GM18868 (cell line): ENCODE data around the gene CTBS.
A peak's percentile ranks its signal among the peaks of the same experiment; 100 is the strongest.

Experiments
- ATAC-seq: cut with Tn5 transposase; IDR thresholded peaks from one replicate; pipeline ENCODE4 v1.9.1; 2021; ENCODE audit warnings: mild to moderate bottlenecking, moderate library complexity; ENCODE audit not compliant: unreplicated experiment

The CTBS gene

DNA sequence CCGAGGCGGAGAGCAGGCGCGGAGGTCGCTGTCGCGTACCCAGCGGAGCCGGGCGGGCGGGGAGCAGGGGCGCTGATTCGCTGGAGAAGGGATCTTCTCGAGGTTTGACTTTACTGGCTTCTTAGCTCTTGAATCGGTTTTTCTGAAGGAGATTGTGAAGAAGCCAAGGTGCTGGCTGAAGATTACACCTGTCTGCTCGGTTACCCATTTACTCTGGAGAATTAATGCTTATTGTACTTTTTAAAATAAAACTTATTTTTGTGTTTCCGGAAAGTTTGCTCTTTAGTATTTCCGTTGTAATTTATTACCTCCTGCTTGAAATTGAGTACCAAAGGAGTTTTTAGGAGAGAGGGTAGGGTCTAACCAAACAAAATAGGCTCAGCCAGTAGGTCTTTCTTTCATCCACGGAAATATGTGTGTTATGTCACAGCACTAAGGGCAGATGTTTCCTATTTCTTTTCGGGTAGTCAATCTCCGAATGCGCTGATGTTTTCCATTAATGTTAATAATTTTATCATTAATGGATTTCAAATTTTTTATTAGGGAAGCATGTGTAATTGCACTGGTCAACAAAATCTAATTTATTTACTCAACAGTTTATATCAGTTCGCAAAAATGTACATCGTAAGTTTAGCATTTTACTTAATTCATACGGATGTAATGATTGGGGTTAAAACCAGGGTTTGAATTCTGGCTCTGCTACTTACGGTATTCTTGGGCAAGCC lies 67.3 kb downstream of the CTBS start:
- ATAC-seq = no peak

DNA sequence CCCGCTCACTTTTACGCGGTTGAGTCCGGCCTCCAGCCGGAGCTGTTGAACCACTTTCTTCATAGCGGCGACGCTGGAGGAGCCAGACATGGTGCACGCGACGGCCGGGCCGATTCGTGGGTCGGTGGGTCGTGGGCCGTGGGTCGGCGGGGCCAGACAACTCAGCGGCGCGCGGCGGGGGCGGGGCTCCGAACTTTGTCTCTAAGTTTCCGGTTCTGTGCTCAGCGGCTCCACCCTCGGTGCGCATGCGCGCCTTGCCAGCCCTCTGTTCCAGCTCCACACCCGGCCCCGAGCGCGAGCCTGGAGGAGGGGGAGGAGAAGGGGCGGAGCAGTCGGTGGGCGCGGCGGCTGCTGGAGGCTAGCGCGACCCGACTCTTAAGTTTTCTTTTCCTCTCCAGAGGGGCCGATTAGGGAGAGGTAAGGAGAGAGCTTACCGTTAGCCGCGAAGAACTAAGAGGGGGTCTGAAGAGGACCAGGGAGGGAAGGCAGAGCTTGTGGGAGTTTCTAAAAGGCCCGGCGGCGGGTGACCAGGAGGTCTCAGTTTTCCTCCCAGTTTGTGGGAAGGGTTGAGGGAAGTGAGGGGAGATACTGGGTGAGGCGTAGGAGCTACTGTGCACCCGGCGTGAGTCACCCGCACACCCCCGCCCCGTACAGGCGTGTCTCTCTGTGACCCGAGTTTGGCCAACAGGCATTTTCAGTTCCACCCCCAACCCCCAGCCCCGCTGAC lies 68.1 kb downstream of the CTBS start, which contains the start of the genes GNG5 and SPATA1:
TSS of gene GNG5 (minus strand) at position 580 of the 727 bp plus-strand sequence. CDS start at position 90, 490 bp downstream.
TSS of gene SPATA1 (plus strand) at position 385 of the 727 bp plus-strand sequence. CDS start 9,974 bp downstream, outside the sequence.
- ATAC-seq = peak; percentile 82

- ATAC-seq = peak; percentile 26
Measured at GRCh38 chr1:84505493-84506001, 68.7 kb downstream of the CTBS start.

DNA sequence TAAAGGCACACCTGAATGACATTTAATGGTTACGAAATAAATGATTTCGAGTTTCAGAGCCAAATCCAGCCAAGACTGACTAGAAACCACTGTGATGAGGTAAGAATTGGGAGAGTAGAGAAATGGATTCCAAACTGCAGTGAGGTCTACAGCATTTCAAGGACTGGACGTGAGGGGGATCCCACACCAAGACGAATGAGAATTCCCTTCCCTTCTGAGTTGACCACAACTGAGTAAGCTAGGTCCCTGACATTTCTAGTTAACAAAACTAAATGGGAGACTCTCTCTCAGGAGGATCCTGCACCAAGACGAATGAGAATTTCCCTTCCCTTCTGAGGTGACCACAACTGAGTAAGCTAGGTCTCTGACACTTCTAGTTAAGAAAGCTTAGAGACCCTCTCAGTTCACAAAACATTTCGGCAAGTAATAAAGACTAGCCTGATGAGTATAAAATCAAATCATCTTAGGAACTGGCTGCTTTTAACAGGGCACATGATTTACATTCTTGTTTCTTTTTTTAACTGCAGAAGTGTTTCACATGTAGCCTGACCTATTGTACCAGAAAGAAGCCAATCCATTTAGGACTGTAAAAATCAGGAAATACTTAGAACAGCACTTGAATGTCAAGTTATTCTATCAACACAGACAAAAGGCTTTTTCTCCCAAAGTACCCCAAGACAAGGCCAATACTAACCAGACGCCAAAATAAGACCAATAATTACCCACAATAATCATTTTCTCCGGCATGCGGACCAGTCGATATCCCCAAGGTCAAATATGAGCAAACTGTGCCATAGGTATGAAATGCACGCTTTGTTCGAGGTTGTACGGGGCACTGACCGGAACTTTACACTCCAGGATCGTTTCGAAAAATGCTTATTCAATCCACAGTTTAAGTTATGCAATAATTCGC lies 69.4 kb downstream of the CTBS start:
- ATAC-seq = no peak

- ATAC-seq = no peak
Measured at GRCh38 chr1:84502927-84503326, 71.3 kb downstream of the CTBS start.
